GM18498 (cell line): Measurements from ENCODE around the gene WASHC3.
"Not testable (repeated sequence)": the region's sequence is repeated elsewhere in the genome, so short reads cannot be mapped to it uniquely, and the experiment has no call there.

Experiments
- ATAC-seq: cut with Tn5 transposase; IDR thresholded peaks from one replicate; pipeline ENCODE4 v1.9.1; 2021; ENCODE audit warnings: mild to moderate bottlenecking, moderate library complexity; ENCODE audit not compliant: unreplicated experiment

Gene WASHC3, protein sequence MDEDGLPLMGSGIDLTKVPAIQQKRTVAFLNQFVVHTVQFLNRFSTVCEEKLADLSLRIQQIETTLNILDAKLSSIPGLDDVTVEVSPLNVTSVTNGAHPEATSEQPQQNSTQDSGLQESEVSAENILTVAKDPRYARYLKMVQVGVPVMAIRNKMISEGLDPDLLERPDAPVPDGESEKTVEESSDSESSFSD

DNA sequence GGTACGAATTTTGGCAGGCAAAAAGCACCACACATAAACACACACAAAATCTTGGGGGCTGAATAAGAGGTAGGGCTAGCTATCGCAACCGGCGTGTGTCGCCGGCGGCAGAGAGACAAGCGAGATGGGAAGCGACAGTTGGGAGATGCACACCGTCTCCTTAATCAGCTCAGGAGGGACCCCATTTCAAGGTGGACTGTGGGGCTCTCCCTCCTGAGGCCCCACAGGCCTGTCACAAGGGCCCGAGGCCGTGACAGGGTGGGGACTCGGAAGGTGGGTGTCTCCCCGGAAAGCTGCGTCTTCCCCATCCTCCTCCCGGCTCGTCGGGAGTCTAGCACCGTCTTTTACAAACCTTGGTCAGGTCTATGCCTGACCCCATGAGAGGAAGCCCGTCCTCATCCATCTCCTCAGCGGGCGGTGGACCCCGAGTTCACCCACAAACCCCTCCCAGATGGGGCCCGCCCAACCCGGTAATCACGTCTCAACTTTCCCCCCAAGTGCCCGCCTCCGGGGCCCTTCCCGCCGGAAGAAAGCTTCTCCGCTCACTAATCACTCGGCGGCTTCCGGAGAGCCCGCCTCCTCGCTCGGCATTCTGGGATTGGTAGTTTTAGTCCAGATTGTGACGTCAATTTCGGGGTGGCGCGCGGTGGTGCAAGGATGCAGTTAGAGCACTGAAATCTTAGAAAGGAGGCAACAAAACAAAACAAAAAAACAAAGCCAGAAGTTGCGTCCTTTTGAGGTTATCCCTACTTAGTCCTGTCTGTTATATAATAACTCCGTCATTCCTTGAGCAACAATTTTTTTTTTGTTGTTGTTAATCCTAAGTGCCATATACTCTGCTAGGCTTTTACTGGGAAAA, at the start of gene WASHC3:
Gene WASHC3, minus strand, starts transcription at position 432 of the 859 bp plus-strand sequence. Its CDS starts 29 bp downstream, at position 403.
- peak; percentile 97 for ATAC-seq

DNA sequence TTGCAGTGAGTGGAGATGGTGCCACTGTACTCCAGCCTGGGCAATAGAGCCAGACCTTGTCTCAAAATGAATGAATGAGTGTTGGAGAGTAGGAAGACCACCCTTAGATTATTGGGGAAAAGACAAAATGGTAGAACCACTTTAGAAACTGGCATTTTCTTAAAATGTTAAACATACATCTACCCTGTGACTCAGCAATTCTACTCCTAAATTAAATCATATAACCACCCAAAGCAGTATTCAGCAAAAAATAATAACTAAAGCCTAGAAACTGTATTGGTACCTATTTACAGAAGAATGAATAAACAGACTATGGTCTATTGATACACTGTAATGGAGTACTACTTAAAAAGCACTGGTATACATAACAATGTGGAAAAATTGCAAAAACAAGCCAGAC, 49.0 kb upstream of the WASHC3 start:
- no peak for ATAC-seq

DNA sequence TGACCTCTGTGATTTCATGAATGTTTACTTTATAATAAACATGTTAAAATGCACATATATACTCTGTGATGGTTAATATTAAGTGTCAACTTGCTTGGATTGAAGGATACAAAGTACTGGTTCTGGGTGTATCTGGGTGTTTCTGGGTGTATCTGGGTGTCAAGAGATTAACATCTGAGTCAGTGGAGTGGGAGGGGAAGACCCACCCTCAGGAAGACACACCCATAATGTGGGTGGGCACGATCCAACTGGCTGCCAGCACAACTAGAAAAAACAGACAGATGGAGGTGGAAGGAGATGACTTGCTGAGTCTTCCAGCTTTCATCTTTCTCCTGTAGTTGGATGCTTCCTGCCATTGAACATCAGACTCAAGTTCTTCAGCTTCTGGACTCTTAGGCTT, 46.2 kb upstream of the WASHC3 start:
- no peak for ATAC-seq

DNA sequence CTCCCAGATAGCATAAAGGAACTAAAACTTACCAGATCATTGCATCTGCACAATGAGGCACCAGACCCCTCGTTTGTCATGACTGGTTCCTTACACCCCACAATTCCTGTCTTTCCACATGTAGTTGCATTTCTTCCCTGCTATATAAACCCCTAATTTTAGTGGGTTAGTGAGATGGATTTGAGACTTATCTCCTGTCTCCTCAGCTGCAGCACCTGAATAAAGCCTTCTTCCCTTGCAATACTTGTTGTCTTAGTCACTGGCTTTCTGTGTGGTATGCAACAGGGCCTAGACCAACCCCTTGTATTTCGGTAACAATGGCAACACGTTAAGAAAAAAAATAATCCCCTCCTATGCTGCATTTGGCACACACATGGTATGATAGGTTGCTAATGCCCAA, 45.1 kb upstream of the WASHC3 start:
- no peak for ATAC-seq

DNA sequence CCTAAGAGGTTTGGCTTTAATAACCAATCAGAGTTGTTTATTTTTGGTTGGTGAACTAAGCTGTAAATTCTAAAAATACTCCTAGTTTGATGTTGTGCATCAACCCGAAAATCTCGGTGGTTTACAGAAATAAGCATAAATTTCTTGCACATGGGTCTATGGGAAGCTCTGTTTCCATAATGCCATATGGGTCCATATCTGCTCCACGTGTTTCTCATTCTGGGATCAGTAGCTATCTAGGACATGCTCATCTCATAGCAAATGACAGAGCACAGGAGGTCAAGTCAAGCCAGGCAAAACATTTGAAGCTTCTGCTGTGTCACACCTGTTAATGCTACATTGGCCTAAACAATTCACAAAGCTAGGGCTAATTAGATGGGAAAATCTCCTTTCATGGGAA, 35.1 kb upstream of the WASHC3 start:
- ATAC-seq: no peak

DNA sequence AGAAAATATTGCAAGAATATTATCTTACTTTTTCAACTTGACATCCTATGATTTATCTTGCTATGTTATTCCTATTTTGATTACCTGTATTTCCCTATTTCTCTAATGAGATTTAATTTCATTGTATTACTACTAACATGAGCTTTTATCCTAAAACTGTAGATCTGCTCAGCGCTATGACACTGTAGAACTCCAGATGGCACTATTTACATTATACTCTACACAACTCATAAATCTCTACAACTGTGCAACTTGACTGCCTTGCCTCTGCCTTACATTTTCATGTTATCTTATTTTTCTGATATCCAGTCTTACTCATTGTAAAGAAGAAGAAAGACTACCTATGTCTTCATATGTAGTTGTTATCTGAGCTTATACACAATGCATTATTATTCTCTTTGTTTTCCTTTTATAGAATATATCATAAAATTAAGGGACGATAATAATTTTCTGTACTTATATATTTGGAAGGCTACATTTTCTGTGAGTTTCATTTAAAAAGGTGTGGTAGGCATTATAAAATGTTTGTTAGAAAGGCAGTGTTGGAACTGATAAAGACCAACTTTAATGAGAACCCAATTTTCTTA, 34.0 kb upstream of the WASHC3 start:
- ATAC-seq: no peak

DNA sequence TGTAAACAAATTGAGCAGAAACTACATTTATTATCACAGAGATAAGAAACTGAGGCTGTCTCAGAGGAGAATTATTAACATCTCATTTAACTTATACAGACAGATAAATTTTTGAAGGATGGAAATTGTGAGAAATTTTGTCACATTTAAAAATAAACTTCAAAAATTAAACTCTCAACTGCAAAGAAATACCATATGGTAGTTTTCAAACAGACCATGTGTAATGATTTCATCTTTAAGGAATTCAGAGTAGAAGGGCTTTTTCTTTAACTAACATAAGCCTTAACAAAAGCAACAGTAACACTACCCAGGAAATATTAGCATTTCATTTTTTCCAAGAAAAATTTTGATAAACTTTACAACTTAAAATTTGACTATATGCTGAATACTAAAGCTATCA, 31.5 kb upstream of the WASHC3 start:
- no peak for ATAC-seq

DNA sequence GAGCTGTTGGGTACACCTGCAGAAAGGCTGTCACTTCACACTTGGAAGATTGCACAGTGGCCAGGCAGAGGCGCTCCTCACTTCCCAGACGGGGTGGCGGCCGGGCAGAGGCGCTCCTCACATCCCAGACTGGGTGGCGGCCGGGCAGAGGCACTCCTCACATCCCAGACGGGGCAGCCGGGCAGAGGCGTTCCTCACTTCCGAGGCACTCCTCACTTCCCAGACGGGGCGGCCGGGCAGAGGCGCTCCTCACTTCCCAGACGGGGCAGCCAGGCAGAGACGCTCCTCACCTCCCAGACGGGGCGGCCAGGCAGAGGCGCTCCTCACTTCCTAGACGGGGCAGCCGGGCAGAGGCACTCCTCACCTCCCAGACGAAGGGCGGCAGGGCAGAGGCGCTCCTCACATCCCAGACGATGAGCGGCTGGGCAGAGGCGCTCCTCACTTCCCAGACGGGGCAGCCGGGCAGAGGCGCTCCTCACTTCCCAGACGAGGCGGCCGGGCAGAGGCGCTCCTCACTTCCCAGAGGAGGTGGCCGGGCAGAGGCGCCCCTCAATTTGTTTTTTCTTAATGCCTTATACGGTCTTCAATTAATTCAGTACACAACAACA, 27.5 kb upstream of the WASHC3 start:
- not testable (repeated sequence) for ATAC-seq

DNA sequence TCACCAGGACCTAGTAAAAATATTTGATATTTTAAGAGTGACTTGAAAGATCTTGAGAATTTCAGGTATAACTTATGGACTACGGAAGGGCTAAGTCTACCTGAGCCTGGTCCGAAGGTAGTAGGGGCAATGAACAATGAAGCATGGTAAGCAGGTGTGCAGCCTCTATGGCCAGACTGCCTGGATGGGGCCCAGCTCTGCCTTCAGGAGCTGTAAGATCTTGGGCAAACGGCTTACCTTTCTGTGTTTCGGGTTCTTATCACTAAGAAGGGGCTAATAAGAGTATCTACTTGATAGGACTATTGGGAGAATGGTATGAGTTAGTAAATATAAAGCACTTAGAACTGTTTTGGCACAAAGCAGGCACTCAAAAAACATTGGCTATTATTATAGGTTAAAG, 19.1 kb upstream of the WASHC3 start:
- ATAC-seq: no peak

DNA sequence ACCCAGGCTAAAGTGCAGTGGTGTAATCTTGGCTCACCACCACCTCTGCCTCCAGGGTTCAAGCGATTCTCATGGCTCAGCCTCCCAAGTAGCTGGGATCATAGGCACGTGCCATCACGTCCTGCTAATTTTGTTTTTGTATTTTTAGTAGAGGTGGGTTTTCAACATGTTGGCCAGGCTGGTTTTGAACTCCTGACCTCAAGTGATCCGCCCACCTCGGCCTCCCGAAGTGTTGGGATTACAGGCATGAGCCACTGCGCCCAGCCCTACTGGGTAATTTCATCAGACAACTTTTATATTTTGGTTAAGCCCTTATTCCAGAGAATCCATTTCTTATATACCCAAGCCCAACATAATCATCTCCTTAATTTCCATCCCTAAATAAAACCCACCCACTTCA, 10.3 kb upstream of the WASHC3 start:
- not testable (repeated sequence) for ATAC-seq

DNA sequence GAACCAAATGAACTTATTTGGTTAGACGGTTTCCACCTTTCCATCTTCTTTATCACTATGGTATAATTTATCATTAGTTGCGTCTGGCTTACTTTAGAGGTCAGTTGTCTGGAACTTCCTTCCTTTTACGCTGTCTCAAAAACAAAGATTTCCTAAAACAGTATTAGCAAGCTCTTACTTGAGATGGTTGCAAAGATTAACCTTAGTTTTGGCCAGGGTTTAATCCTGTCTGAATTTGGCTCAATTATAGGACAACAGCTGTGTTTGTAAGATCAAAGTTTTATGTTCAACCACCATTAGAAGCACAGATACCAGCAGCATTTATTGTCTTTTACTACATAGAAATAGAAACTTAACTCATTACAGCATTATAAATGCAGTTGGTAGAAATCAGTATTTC, 7.9 kb upstream of the WASHC3 start:
- no peak for ATAC-seq

DNA sequence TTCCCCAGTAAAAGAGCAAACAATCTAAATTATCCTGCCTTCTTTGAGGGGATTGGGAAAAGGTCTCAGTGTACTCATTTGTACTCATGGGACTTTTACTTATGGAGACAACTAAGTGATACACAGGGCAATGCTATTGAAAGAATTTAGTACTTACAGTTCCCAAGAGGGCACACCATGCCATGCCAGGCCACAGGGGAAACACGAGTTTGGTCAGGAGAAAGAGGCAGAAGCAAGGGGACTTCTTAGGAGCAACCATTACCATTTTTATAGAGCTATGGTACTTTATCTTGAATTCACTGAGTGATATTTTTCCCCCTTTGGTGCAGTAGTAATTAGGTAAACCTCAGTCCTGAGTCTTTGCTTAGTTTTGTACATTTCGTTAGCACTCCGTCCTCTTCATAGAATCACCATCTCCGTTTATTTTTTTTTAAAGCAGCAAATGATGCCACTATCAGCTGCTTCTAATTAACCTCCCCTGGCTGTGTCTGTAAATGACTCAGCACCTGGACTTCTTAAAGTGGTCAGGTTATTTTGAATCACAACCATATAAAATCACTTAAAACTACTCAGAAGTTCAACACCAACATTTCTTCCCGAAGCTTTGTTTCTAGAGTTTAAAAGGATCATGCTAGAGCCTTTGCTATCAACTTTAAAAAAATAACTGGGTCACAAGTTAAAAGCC, 5.9 kb upstream of the WASHC3 start:
- ATAC-seq: no peak

DNA sequence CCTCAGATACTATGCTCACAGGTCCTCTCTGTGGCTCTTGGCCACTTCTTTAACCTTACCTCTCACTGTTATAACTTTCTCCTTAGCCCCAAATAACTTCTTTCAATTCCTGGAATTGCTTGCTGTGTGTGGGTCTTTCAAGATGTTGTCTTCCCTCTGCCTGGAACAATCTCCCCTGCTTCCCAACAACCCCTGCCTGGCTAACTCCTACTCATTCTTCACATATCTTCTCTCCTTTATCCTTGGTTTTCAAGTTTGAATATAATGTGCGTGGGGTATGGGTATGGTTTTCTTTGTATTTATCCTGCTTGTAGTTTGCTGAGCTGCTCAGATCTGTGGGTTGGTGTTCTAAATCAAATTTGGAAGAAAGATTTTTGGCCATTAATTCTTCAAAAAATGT, 2.7 kb upstream of the WASHC3 start:
- ATAC-seq: no peak

DNA sequence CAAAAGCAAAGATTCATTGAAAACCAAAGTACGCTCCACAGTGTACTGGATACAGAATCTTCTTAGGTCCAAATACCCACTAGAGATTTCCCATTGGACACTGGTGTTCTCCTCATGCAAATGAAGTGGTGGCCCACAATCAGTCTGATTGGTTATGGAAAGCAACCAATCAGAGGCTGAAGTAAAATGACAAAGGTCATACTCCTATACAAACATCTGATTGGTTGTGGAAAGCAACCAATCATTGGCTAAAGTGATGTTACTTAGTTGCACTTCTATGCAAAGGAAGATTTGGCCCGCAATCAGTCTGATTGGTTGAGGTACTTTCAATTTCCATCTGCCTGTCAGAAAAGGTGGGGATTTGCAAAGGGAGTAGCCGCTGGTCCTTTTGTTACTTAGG, 1.3 kb upstream of the WASHC3 start:
- ATAC-seq: no peak

DNA sequence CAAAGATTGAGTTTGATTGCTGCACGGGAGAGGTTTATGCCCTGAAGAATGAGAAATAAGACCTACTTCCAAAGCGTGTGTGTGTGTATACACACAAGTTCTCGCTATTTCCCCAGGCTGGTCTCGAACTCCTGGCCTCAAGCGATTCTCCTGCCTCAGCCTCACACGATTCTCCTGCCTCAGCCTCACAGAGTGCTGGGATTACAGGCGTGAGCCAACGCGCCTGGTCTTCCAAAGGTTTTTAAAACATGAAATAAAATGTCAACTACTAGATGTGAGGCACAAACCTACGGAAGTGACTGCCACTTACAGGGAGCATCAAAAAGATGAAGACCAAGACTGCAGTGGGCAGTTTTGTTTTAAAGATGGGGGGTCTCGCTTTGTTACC, 622 bp upstream of the WASHC3 start:
- no peak for ATAC-seq

DNA sequence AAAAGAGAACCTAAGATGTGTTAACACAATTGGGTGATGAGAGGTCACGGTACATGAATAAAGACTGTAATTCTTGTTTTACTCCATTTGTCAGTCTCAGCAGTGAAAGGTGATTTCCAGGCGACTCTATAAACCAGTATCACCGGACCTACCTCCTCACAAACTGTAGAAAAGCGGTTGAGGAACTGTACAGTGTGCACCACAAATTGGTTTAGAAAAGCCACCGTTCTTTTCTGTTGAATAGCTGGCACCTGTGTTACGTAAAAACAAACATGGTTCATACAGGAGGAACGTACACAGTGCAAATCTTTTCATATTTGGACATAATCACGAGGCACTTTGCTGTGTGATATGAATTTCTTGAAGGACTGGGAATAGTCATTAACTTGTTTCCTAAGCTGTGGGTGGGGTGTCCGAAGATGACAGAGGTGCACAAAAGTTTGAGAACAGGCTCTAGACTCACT, 663 bp downstream of the WASHC3 start:
- peak; percentile 39 for ATAC-seq

DNA sequence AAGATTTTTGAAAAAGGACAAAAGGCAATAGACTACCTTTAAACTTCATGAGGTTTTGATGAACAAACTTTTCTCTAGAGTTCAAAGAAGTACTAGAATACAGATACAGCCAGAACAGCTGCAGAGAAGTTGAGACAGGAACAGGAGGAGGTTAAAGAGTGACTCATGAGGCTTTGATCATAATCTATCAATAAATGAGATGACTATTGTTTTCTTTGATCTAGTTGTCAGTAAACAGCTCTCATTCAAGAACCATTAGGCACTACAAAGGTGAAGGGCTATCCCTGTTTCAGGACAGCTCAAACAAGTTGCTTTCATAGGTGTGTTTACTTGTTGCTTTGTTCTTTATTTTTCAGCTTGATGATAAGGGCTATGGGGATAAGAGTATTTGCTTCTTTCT, 2.4 kb downstream of the WASHC3 start:
- ATAC-seq: no peak

DNA sequence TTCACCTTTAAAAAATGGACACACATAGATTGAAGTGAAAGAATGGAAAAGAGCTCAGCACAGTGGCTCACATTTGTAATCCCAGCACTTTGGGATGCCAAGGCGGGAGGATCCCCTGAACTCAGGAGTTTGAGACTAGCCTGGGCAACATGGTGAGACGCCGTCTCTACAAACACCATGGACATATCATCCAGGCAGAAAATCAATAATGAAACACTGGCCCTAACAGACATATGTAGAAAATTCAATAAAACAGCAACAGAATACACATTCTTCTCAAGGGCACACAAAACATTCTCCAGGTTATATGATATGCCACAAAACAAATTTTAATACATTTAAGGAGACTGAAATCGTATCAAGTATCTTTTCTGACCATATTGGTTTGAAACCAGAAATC, 7.4 kb downstream of the WASHC3 start:
- ATAC-seq: no peak

DNA sequence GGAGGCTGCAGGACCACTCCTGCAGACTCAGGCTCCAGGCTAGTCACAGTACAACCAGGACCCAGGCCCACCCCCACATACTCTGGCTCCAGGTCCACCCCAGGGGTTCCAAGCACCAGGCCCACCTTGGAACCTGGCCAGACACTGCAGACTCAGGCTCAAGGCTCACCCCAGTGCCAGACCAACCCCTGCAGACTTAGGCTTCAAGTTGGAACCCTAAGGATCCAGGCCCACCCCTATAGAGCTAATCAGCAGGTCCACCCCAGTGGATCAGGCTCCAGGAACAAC, 8.8 kb downstream of the WASHC3 start:
- no peak for ATAC-seq

DNA sequence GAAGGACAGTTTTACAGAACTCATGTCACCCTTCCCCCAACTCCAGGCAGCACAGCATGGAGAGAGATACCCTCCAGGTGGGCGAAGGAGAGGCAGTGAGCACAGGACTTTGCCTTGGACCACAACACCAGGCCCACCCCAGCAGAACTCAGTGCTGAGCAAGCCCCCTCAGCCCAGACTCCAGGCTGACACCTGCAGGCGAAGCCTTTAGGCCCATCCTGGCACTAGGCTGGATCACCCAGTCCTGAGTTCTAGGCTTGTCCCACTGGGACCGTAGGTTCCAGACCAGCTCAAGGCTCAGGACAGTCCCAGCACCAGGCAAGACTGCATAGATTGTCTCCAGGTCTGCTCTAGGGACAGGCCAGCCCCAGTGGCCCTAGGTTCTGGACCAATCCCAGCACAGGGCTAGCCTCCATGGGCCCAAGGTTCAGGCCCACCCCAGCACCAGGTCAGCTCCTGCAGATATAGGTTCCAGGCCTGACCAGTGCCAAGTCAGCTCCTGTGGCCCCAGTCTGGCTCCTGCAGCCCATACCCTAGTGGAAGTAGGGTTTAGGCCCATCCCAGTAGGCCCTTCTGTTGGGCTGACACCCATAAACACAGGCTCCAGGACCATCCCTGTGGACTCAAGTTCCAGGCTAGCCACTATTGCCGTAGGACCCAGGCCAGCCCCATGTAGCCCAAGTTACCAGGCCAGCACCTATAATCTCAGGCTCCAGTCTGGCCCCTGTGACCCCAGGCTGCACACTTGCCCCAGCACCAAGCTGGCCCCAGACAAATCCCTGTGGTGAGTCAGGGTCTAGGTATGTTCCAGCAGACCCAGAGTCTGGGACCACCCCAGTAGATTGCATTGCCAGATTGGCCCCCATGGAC, 9.4 kb downstream of the WASHC3 start:
- ATAC-seq: no peak
